Activated CD4-positive, alpha-beta memory T cell treated with anti-CD3 and anti-CD28 coated beads for 36 hours (primary cell): ENCODE measurements around the gene CYP24A1. TPM values are rescaled to one million over a fixed set of nuclear protein-coding genes. Genes with fewer than 3 reads are reported as not detected.

Source experiments
- CTCF ChIA-PET: fragments of 350-600 bp; sonication (Branson Sonifier 250); formaldehyde crosslinking; loops from one replicate; lab custom pipeline; 2021; ENCODE audit warnings: antibody characterized with exemption, inconsistent platforms; lab: Charles Lee
- POLR2A ChIA-PET: fragments of 350-600 bp; sonication (Branson Sonifier 250); formaldehyde crosslinking; loops from one replicate; lab custom pipeline; 2021; ENCODE audit warnings: antibody characterized with exemption; lab: Charles Lee
- DNase-seq: peaks from one replicate; pipeline ENCODE4 v3.0.0-alpha.2; 2020
- H3K27ac Mint-ChIP-seq: one replicate; pipeline ENCODE4 v1.8.0; 2021; ENCODE audit warnings: mixed read lengths
- H3K27me3 Mint-ChIP-seq: one replicate; pipeline ENCODE4 v1.8.0; 2021; ENCODE audit warnings: mixed read lengths
- H3K36me3 Mint-ChIP-seq: one replicate; pipeline ENCODE4 v1.8.0; 2021; ENCODE audit warnings: mixed read lengths
- H3K4me1 Mint-ChIP-seq: one replicate; pipeline ENCODE4 v1.8.0; 2021; ENCODE audit warnings: low read depth, mixed read lengths
- H3K4me3 Mint-ChIP-seq: one replicate; pipeline ENCODE4 v1.8.0; 2021; ENCODE audit warnings: mild to moderate bottlenecking, mixed read lengths
- H3K9me3 Mint-ChIP-seq: one replicate; pipeline ENCODE4 v1.8.0; 2021; ENCODE audit warnings: mixed read lengths
- intact Hi-C: fragments of 100-400 bp; cut with micrococcal nuclease; formaldehyde crosslinking; loops from one replicate; pipeline ENCODE4 v1.15.1; 2023
- total RNA-seq, 2 experiments: library from RNA; stranded (reverse); gene quantifications; one replicate each; pipeline ENCODE4 v1.2.3, GENCODE V29; 2021

CYP24A1 gene
- total RNA-seq, 2 experiments from 2014 or later: 0.57 to 0.92 TPM

GRCh38 chr20:54151511-54152226 is 22.1 kb downstream of the CYP24A1 start:
- Mint-ChIP-seq H3K4me1 (no peaks in the 10 kb centered on the region), H3K36me3 (no peaks in the 10 kb centered on the region), H3K27me3 (peaks cover 2% of the 10 kb centered on the region), H3K27ac (no peak overlapping the region), H3K4me3 (no peak overlapping the region), H3K9me3 (no peaks in the 10 kb centered on the region)
- intact Hi-C loops: no loop called here
- DNase-seq: no peak
- CTCF ChIA-PET: no interaction called here
- POLR2A ChIA-PET: no interaction called here

GRCh38 chr20:54151075-54151439 is 22.7 kb downstream of the CYP24A1 start:
- DNase-seq: no peak
- ChIA-PET POLR2A (no interaction called here), CTCF (no interaction called here)
- intact Hi-C loops: no loop called here
- Mint-ChIP-seq H3K36me3 (no peaks in the 10 kb centered on the region), H3K27me3 (peaks cover 2% of the 10 kb centered on the region), H3K4me3 (no peak overlapping the region), H3K9me3 (no peaks in the 10 kb centered on the region), H3K4me1 (no peaks in the 10 kb centered on the region), H3K27ac (no peak overlapping the region)

GRCh38 chr20:54149765-54150264 is 24.0 kb downstream of the CYP24A1 start:
- no peaks in the 10 kb centered on the region for H3K4me1 Mint-ChIP-seq
- ChIA-PET CTCF (no interaction called here), POLR2A (no interaction called here)
- no peak overlapping the region for H3K4me3 Mint-ChIP-seq
- H3K9me3 Mint-ChIP-seq: no peaks in the 10 kb centered on the region
- DNase-seq: no peak
- H3K27me3 Mint-ChIP-seq: peaks cover 7% of the 10 kb centered on the region
- no peak overlapping the region for H3K27ac Mint-ChIP-seq
- intact Hi-C loops: no loop called here
- H3K36me3 Mint-ChIP-seq: no peaks in the 10 kb centered on the region

- Mint-ChIP-seq H3K36me3 (no peaks in the 10 kb centered on the region), H3K27ac (no peak overlapping the region), H3K27me3 (peaks cover 7% of the 10 kb centered on the region), H3K9me3 (no peaks in the 10 kb centered on the region), H3K4me1 (no peaks in the 10 kb centered on the region), H3K4me3 (no peak overlapping the region)
- ChIA-PET CTCF (interaction anchor here (0.8 kb wide), 1 partner anchor 40 kb away, joined by 3 read pairs; no protein-coding TSS in a partner anchor), POLR2A (interaction anchor here (0.8 kb wide), 1 partner anchor 17 kb away, joined by 3 read pairs; no protein-coding TSS in a partner anchor)
- intact Hi-C loops: no loop called here
- no peak for DNase-seq
These were observed 24.6 kb downstream of the CYP24A1 start for GRCh38 chr20:54148947-54149764.

- intact Hi-C loops: no loop called here
- Mint-ChIP-seq H3K4me1 (no peaks in the 10 kb centered on the region), H3K9me3 (no peaks in the 10 kb centered on the region), H3K27ac (no peak overlapping the region), H3K36me3 (no peaks in the 10 kb centered on the region), H3K4me3 (no peak overlapping the region), H3K27me3 (peaks cover 12% of the 10 kb centered on the region)
- ChIA-PET CTCF (no interaction called here), POLR2A (no interaction called here)
- no peak for DNase-seq
These were observed 27.1 kb downstream of the CYP24A1 start for GRCh38 chr20:54146672-54147071.

GRCh38 chr20:54144847-54145414 is 28.9 kb downstream of the CYP24A1 start:
- H3K4me3 Mint-ChIP-seq: no peak overlapping the region
- DNase-seq: no peak
- CTCF ChIA-PET: no interaction called here

GRCh38 chr20:54140927-54141566 is 32.7 kb downstream of the CYP24A1 start:
- Mint-ChIP-seq H3K27me3 (peaks cover 17% of the 10 kb centered on the region), H3K4me3 (no peak overlapping the region), H3K4me1 (no peaks in the 10 kb centered on the region), H3K36me3 (no peaks in the 10 kb centered on the region), H3K27ac (no peak overlapping the region), H3K9me3 (no peaks in the 10 kb centered on the region)
- DNase-seq: no peak
- CTCF ChIA-PET: interaction anchor here (0.7 to 1.9 kb wide), 3 partner anchors 37 to 299 kb away, joined by 3 to 12 read pairs (median 4); no protein-coding TSS in a partner anchor
- intact Hi-C loops: no loop called here
- POLR2A ChIA-PET: no interaction called here

More at GRCh38 chr20:54144847-54145414, 28.9 kb downstream of the CYP24A1 start:
- Mint-ChIP-seq H3K27ac (no peak overlapping the region), H3K4me1 (no peaks in the 10 kb centered on the region), H3K36me3 (no peaks in the 10 kb centered on the region), H3K9me3 (no peaks in the 10 kb centered on the region), H3K27me3 (peaks cover 14% of the 10 kb centered on the region)
- intact Hi-C loops: no loop called here
- POLR2A ChIA-PET: no interaction called here

- POLR2A ChIA-PET: no interaction called here
- CTCF ChIA-PET: interaction anchor here (1.0 to 1.9 kb wide), 2 partner anchors 36 to 300 kb away, joined by 3 to 12 read pairs; no protein-coding TSS in a partner anchor
- Mint-ChIP-seq H3K4me3 (no peak overlapping the region), H3K27ac (no peak overlapping the region), H3K27me3 (peaks cover 14% of the 10 kb centered on the region), H3K36me3 (no peaks in the 10 kb centered on the region), H3K9me3 (no peaks in the 10 kb centered on the region), H3K4me1 (no peaks in the 10 kb centered on the region)
- no peak for DNase-seq
- intact Hi-C loops: no loop called here
These were observed 33.3 kb downstream of the CYP24A1 start for GRCh38 chr20:54140486-54140885.

- no peak for DNase-seq
- ChIA-PET POLR2A (no interaction called here), CTCF (interaction anchor here (1.0 to 1.9 kb wide), 2 partner anchors 36 to 300 kb away, joined by 3 to 12 read pairs; no protein-coding TSS in a partner anchor)
- no peaks in the 10 kb centered on the region for H3K4me1 Mint-ChIP-seq
- no peaks in the 10 kb centered on the region for H3K9me3 Mint-ChIP-seq
- intact Hi-C loops: no loop called here
- H3K4me3 Mint-ChIP-seq: no peak overlapping the region
- H3K36me3 Mint-ChIP-seq: no peaks in the 10 kb centered on the region
- no peak overlapping the region for H3K27ac Mint-ChIP-seq
- peaks cover 13% of the 10 kb centered on the region for H3K27me3 Mint-ChIP-seq
These were observed 33.7 kb downstream of the CYP24A1 start for GRCh38 chr20:54140067-54140466.

GRCh38 chr20:54139188-54139587 is 34.6 kb downstream of the CYP24A1 start:
- H3K4me3 Mint-ChIP-seq: no peak overlapping the region
- H3K27ac Mint-ChIP-seq: no peak overlapping the region
- intact Hi-C loops: no loop called here
- DNase-seq: no peak
- H3K36me3 Mint-ChIP-seq: no peaks in the 10 kb centered on the region
- H3K27me3 Mint-ChIP-seq: peaks cover 11% of the 10 kb centered on the region
- no peaks in the 10 kb centered on the region for H3K4me1 Mint-ChIP-seq
- POLR2A ChIA-PET: no interaction called here
- H3K9me3 Mint-ChIP-seq: no peaks in the 10 kb centered on the region
- CTCF ChIA-PET: interaction anchor here (1.9 kb wide), 1 partner anchor 35 kb away, joined by 12 read pairs; no protein-coding TSS in a partner anchor

- ChIA-PET CTCF (interaction anchor here (1.9 kb wide), 1 partner anchor 35 kb away, joined by 13 read pairs; no protein-coding TSS in a partner anchor), POLR2A (no interaction called here)
- Mint-ChIP-seq H3K27ac (no peak overlapping the region), H3K4me1 (no peaks in the 10 kb centered on the region), H3K36me3 (no peaks in the 10 kb centered on the region), H3K4me3 (no peak overlapping the region), H3K27me3 (peaks cover 11% of the 10 kb centered on the region), H3K9me3 (no peaks in the 10 kb centered on the region)
- intact Hi-C loops: no loop called here
- no peak for DNase-seq
These were observed 35.4 kb downstream of the CYP24A1 start for GRCh38 chr20:54138427-54138826.
